Vagina (tissue), 2 donors: ENCODE results near the gene VDR. TPM values are rescaled to one million over a fixed set of nuclear protein-coding genes. Genes with fewer than 3 reads are reported as not detected.
A peak's percentile ranks its signal among the peaks of the same experiment; 100 is the strongest.

ENCODE experiments used
- DNase-seq, 2 donors: peaks; one replicate each; pipeline ENCODE4 v3.0.0-alpha.2; 2017; ENCODE audit errors: extremely low spot score in 2 of 2
- H3K27ac ChIP-seq: fragments of 200-600 bp; sonication (generic); one replicate; pipeline ENCODE4 v1.5.1; 2019
- H3K27me3 ChIP-seq: fragments of 200-600 bp; sonication (generic); one replicate; pipeline ENCODE4 v1.5.1; 2019
- H3K36me3 ChIP-seq, 2 donors: fragments of 200-600 bp; sonication (generic); one replicate each; pipeline ENCODE4 v1.5.1; 2017 to 2019
- H3K4me1 ChIP-seq: fragments of 200-600 bp; sonication (generic); one replicate; pipeline ENCODE4 v1.5.1; 2019
- H3K4me3 ChIP-seq, 2 donors: fragments of 200-600 bp; sonication (generic); 1 replicate in 1 of 2; 2 replicates in 1 of 2; pipeline ENCODE4 v1.5.1; 2016 to 2019
- H3K9me3 ChIP-seq: fragments of 200-600 bp; sonication (generic); one replicate; pipeline ENCODE4 v1.5.1; 2019
- CTCF ChIP-seq, 3 experiments: fragments of 450-650 bp in 2 of 3; fragments of 200-600 bp in 1 of 3; sonication (generic) in 1 of 3; IDR thresholded peaks; one replicate each; pipeline ENCODE4 v1.5.1; 2017 to 2019; ENCODE audit warnings: antibody characterized with exemption in 3 of 3, mild to moderate bottlenecking in 2 of 3, moderate library complexity in 2 of 3
- POLR2A ChIP-seq, 2 donors: fragments of 450-650 bp; IDR thresholded peaks; one replicate each; pipeline ENCODE4 v1.6.1; 2017; ENCODE audit warnings: antibody characterized with exemption in 2 of 2, mild to moderate bottlenecking in 2 of 2, moderate library complexity in 2 of 2
- POLR2AphosphoS5 ChIP-seq, 2 donors: sonication (generic); formaldehyde crosslinking; IDR thresholded peaks; one replicate each; pipeline ENCODE4 v1.9.0; 2017; ENCODE audit warnings: antibody characterized with exemption in 2 of 2, mild to moderate bottlenecking in 2 of 2, low read depth in 1 of 2; ENCODE audit not compliant: insufficient read depth in 1 of 2
- intact Hi-C: fragments of 100-400 bp; cut with DNase I; formaldehyde crosslinking; loops from one replicate; pipeline ENCODE4 v1.15.1; 2023
- total RNA-seq: library from RNA; depleted of rRNA; stranded (reverse); fragments of >200 nt; gene quantifications from one replicate; pipeline ENCODE4 v1.2.3, GENCODE V29; 2016

Gene VDR
- total RNA-seq, 1 donor from 2014 or later = 23.6 TPM

GRCh38 chr12:47819138-47819895, 85.5 kb downstream of the VDR start:
- TF ChIP-seq CTCF (IDR thresholded peaks at IDR 0.05) = peak in 1 of 3 experiments; percentile 16
- TF ChIP-seq POLR2A (IDR thresholded peaks at IDR 0.05) = peak in 1 of 2 donors; percentile 14
- TF ChIP-seq POLR2AphosphoS5 (IDR thresholded peaks at IDR 0.05; ENCODE audit: insufficient read depth in 1 of 2, low read depth in 1 of 2) = no peak
- no peak for DNase-seq
- Histone ChIP-seq H3K36me3 (no peaks in the 10 kb centered on the region), H3K27me3 (no peaks in the 10 kb centered on the region), H3K4me1 (peaks cover 84% of the 10 kb centered on the region), H3K9me3 (no peaks in the 10 kb centered on the region), H3K4me3 (peak overlapping the region; percentile 79 to 96), H3K27ac (peak overlapping the region; percentile 99)
- intact Hi-C loops = no loop called here

GRCh38 chr12:47818467-47819137, 86.2 kb downstream of the VDR start:
- Histone ChIP-seq H3K27me3 (no peaks in the 10 kb centered on the region), H3K27ac (peak overlapping the region; percentile 99), H3K9me3 (no peaks in the 10 kb centered on the region), H3K4me1 (peaks cover 84% of the 10 kb centered on the region), H3K36me3 (no peaks in the 10 kb centered on the region), H3K4me3 (peak overlapping the region; percentile 79 to 96)
- intact Hi-C loops = no loop called here
- TF ChIP-seq POLR2AphosphoS5 (IDR thresholded peaks at IDR 0.05; ENCODE audit: insufficient read depth in 1 of 2, low read depth in 1 of 2) (peak in 1 of 2 donors; percentile 48), CTCF (IDR thresholded peaks at IDR 0.05) (no peak)
- no peak for DNase-seq

GRCh38 chr12:47818007-47818376, 86.8 kb downstream of the VDR start:
- H3K9me3 ChIP-seq = no peaks in the 10 kb centered on the region
- DNase-seq = no peak
- intact Hi-C loops = no loop called here
- H3K27ac ChIP-seq = peak overlapping the region; percentile 99
- H3K4me1 ChIP-seq = peaks cover 84% of the 10 kb centered on the region
- TF ChIP-seq CTCF (IDR thresholded peaks at IDR 0.05) (no peak), POLR2A (IDR thresholded peaks at IDR 0.05) (no peak), POLR2AphosphoS5 (IDR thresholded peaks at IDR 0.05; ENCODE audit: insufficient read depth in 1 of 2, low read depth in 1 of 2) (no peak)
- H3K27me3 ChIP-seq = no peaks in the 10 kb centered on the region
- H3K36me3 ChIP-seq = no peaks in the 10 kb centered on the region
- peak overlapping the region; percentile 79 to 96 for H3K4me3 ChIP-seq

- Histone ChIP-seq H3K4me3 (peak overlapping the region; percentile 79 to 96), H3K9me3 (no peaks in the 10 kb centered on the region), H3K36me3 (no peaks in the 10 kb centered on the region), H3K27me3 (no peaks in the 10 kb centered on the region), H3K27ac (peak overlapping the region; percentile 99), H3K4me1 (peaks cover 84% of the 10 kb centered on the region)
- TF ChIP-seq CTCF (IDR thresholded peaks at IDR 0.05) (no peak), POLR2A (IDR thresholded peaks at IDR 0.05) (no peak), POLR2AphosphoS5 (IDR thresholded peaks at IDR 0.05; ENCODE audit: insufficient read depth in 1 of 2, low read depth in 1 of 2) (no peak)
- DNase-seq = no peak
- intact Hi-C loops = no loop called here
Measured at GRCh38 chr12:47817272-47818006, 87.4 kb downstream of the VDR start.
